Fibroblast of gingiva (primary cell): ENCODE results near the gene FRMD8.

ENCODE experiments used
- DNase-seq: peaks from one replicate; pipeline ENCODE4 v3.0.0-alpha.2; 2011; ENCODE audit warnings: low read depth

Gene FRMD8

DNA sequence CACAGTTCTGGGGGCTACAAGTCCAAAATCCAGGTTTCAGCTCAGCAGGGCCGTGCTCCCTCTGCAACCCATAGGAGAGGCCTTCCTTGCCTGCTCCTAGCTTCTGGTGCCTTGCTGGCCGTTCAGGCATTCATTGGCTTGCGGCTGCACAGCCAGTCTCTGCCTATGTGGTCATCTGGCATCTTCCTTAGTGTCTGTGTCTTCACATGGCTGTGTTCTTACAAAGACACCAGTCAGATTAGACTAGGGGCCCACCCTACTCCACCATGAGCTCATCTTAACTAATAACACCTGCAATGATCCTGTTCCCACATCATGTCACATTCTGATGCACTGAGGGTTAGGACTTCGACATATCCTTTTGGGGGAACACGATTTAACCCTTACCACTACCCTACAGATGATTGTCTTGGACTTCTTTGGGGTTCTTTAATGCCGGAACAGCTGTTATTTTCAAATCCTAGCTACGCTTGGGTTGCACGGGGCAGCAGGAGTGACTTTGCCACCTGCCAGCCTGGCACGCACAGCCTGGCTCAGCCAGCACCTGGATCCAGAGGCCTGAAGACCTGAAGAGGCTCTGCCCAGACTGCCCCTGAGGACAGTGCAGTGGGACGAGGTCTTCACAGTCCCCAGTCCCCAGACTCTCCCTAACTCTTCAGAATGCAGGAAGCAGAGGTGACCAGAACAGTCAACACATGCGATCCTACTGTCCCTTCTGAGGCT is 28.5 kb downstream of the FRMD8 start:
- peak; percentile 63 for DNase-seq

DNA sequence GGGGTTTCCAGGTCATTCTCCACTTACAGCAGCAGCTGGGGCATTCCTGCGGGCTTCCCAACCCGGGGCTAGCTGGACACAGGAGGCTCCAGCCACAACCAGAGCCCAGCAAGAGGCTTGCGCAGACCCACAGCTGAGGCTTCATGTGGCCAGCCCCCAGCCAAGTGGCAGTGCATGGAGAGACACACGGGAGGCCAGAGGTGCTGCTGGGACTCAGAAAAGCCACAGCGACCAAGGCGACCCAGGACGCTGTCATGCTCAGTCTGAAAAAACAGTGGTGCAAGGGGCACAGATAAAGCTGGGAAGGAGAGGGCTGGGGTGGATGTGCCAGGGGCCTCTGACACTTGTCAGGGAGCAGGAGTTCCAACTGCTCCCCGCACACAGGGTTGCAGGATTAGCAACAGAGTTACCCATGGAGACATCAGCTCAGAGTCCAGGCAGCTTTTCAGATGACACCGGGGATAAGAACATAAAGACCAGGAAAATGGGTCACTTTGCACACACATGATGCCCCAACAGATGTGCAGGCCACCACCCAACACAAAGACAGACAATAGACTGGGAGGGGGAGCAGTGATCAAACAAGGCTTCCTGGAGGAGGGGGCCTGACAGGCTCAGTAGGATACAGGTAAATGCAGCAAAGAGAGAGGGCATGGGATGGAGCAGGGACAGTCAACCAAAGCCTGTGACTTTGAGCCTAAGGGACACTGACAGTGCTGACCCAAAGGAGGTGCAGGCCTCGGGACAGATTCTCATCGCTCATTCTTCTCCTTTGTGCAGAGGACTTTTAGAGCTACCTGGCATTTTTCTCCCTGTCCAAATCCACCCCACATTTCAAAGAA is 29.3 kb downstream of the FRMD8 start:
- no peak for DNase-seq

DNA sequence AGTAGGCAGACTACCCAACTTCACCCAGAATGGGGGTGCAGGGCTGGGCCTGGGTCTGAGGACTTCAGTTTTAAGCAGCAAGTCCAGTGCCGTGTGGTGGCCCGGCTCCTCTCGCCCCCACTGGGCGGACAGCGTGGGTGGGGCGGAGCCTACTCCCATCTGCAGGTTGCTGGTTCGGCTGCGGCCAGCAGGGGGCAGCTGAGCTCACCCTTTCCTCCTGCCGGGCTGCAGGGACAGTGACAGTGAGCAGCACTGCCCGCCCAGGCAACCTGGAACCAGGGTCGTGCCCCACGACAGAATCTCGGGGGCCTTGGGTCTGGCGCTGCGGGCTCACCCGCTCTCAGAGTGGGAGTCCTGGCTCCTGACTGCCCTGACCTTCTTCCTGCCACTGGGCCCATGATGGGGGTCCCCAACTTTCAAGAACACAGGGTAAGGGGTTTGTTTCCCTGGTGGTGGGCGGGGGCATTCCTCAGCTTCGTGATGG is 29.9 kb downstream of the FRMD8 start:
- peak; percentile 77 for DNase-seq

DNA sequence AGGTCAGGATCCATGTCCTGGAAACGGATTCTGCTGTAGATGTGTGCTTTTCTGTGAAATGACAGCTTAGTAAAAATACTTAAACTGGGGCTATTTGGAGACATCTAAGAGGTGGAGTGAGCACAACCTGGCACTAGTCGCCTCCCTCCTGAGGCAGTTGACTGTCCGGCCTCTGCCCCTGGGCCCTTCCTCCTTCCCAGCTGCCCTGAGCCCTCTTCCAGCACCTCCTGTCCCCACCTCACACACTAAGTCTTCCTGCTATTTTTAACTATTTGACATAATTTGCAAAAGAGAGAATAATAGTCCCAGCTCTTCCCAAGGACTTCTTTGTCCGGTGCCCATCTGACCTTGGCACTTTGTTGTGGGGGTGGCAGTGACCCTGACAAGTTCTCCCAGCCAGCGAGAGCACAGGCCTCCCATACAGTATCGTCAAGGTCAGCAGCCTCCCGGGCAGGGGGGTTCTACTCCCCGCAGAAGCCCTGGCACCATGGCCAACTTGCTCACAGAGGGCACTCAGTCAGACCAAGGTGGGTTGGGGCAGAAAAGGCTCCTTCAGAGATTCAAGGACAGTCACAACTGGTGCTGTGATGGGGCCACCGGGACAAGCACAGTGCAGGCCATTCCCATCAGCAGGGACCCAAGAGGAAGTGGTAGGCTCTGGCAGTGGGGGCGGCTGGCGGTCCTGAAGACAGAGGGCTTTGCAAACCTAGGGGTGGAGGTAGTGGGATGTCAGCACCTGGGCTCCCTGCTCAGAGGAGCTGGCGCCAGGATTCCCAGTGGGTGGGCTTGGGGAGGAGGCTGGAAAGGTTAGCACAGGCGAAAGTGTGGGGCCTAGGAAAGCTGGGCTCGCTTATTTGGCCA is 30.6 kb downstream of the FRMD8 start:
- DNase-seq, result peak; percentile 27

DNA sequence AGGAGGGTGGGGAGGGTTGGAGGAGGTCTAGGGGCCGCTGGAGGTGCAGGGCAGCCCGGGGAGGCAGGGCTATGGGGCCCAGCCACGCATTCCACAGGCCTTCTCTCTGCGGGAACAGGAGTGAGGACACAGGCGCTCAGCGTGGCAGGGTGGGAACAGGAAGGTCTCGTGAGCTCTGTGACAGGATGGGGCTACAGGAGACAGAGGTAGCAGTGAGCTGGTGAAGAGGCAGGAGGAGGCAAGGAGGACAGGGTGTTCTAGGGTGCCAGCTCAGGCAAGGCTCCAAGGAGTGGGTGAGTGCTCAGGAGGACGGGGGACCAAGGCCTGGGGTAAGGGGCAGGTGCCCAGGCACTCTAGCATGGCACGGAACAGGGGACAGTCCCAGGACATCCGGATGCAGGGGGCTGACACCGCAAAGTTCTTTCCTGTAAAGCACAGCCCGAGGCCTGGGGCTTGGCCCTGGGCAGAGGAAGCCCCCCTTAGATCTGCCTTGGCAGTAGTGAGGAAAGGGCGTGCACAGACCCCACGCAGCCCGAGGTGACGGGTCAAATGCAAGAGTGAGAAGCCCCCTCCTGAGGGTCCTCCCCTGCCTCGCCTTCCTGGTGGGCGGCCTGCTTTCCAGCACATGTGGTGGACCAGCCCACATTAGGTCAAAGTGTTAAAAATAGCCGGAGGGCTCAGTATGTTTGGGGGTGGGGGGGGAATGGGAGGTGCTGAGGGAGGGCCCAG is 31.4 kb downstream of the FRMD8 start:
- peak; percentile 42 for DNase-seq

DNA sequence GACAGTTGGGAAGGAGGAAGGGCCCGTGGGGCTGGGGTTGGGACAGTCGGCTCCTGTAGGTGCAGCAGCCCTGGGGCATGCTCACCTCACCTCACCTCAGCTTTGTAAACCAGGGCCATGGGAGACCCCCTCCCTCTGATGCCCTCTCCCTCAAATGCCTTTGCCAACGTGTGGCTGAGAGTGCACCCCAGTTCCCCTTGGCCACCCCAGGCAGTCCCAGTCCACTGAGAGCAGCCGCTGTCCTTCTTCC is 31.9 kb downstream of the FRMD8 start:
- no peak for DNase-seq

DNA sequence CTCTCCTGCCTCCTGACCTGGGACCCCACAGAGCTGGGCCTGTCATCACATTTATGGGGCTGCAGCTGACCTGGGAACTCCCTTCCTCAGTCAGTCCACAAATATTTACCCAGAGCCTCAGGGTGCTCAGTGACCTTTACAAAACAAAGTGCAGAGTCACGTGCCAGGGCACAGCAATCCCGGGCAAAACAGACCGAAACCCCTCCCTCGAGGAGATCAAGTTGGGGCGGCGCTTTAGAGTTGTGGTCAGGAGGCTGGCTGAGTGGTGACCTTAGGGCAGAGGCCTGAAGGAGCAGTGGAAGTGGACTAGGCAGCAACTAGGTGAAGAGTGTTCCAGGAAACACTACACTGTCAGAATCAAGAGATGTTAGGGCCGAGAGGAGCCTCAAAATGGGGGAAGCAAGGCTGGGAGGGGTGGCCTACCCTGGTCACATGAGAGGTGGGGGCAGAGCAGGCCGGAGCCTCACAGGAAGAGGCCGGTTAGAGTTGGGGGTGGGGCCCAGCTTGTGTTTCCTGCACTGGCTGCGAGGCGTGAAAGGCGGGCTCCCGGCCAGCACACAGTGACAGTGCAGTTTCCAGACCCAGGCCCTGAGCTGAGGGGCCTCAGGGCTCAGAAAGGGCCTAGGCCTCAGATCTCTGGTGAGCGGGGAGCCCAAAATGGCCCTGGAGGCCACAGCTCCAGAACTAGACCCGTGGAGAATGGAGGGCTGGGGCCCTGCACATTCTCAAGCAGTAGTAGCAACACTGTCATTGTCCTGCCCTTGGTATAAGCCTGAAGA is 32.4 kb downstream of the FRMD8 start:
- peak; percentile 99 for DNase-seq

DNA sequence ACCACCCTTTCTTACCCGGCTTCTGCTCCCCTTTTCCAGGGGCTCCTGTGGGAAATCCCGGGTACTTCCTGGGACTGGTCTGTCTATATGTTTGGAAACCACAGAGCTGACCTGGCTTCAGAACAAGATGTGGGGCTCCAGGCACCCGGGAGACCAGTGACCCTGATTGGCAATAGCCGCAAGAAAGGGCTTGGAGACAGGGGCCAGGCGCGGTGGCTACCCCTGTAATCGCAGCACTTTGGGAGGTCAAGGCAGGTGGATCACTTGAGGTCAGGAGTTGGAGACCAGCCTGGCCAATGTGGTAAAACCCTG is 33.0 kb downstream of the FRMD8 start:
- no peak for DNase-seq

DNA sequence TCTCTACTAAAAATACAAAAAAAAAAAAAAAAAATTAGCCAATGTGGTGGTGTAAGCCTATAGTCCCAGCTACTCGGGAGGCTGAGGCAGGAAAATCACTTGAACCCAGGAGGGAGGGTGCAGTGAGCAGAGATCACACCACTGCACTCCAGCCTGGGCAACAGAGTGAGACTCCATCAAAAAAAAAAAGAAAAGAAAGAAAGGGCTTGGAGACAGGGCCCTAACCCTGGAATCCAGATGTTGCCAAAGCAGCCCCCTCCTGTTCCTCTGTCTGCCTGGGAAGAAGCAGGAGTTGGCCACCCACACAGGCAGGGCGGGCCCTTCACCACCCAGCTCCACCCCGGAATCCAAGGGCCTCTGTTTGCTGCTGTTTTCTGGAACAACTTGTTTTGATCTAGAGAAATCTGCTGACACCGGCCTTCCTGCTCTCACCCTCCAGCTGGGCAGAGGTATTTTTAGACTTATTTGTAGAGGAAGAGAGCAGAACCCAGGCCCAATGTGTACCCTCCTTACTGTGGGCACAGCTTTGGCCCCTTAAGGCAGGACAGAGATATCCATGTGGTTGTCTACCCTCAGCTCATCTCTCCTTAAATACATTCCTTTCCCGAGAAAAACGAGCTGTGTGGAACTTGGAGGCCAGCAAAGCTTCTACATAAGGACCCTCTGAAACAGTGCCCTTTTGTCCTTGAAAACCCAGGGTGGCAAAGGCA is 33.5 kb downstream of the FRMD8 start:
- DNase-seq, result peak; percentile 99

DNA sequence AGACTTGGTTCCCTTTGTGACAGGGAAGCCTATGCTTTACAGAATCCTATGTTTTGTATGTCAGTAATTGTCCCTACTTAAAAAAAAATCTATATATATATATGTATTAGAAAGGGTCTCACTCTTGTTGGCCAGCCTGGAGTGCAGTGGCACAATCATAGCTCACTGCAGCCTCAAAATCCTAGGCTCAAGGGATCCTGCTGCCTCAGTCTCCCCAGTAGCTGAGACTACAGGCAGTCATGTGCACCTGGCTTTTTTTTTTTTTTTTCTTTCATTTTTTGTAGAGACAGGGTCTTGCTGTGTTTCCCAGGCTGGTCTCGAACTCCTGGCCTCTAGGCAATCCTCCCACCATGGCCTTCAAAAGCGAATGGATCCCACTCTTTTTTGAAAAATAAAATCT is 34.1 kb downstream of the FRMD8 start:
- no peak for DNase-seq

DNA sequence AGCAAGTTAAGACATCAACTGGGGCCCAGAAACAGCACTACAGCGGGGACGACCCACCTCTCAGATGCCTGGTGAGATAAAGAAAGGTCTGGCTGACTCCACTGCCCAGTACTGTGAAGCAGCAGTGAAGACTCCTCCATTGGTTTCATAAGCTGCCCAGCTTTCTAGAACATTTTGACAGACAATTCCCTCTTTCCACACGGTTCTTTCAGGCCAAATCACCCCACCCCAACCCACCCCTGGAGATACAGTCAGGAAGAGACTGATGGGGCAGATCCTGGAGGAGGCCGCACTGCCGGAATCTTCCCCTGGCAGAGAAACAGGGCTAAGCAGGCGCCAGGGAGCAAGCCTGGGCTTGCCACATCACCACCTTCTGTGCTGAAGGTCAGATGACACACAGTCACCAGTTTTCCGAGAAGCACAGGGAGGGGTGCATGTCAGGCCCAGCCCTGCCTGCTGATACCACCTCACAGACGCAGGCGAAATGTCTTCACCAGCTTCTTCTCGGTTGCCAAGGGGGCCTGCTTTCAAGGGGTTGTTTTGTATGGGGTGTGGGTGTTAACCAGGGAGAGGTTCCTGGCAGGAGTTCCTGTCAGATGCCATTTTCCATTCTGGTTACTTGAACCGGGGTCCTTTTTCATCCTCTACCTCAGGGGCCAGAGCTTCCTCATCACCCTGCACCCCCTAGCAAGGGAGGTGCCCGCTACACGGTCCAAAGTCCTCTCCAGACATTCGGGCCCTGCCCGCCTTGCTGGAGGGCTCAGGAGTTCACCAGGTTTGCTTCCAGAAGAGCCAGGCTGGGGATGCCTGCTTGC is 34.7 kb downstream of the FRMD8 start:
- peak; percentile 100 for DNase-seq

DNA sequence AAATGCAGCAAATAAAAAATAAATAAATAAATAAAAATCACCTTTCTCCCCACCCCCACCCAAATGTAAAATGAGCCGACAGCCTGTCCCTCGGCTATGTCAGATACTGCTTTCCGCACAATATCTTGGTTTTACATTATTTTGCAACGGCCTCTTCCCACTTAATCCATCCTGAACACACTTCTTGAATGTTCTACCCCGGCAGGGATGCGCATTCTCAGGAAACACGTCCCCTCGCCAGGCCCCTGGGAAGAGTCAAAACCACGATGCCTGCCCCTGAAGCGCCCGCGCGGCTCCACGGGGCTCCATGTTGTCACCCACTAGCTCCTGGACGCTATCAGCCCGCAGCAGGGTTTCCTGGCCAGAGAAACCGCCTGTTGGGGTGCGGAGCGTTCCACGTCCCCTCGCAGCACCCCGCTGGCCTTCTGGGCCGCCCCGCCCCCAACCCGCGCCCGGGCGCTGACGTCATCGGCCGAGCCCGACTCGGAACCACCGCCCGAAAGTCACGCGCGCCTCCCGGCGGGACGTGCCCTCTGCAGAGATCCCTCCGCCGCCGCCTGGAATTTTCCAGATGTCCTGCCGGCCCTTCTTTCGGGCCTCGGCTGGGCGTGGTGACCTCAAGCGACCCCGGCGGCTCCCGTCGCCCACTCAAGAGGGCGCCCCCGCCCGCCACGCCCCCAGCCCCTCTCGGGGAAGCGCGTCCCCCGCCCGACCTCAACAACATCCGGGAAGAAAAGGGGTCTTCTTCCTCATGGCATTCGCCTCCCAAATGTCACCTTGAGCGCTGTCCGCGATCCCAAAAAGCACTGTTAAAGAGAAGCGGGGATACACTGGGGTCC is 35.6 kb downstream of the FRMD8 start:
- peak; percentile 99 for DNase-seq

DNA sequence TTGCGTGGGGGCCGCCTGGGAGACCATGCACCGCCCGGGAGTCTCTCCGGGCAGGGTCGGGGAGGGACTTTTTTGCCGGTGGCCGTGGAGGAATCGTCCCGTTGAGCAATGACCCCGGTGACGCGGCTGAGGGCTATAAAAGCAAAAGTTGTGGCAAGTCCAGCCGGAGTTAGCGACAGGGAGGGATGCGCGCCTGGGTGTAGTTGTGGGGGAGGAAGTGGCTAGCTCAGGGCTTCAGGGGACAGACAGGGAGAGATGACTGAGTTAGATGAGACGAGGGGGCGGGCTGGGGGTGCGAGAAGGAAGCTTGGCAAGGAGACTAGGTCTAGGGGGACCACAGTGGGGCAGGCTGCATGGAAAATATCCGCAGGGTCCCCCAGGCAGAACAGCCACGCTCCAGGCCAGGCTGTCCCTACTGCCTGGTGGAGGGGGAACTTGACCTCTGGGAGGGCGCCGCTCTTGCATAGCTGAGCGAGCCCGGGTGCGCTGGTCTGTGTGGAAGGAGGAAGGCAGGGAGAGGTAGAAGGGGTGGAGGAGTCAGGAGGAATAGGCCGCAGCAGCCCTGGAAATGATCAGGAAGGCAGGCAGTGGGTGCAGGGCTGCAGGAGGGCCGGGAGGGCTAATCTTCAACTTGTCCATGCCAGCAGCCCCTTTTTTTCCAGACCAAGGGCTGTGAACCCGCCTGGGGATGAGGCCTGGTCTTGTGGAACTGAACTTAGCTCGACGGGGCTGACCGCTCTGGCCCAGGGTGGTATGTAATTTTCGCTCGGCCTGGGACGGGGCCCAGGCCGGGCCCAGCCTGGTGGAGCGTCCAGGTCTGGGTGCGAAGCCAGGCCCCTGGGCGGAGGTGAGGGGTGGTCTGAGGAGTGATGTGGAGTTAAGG is 36.4 kb downstream of the FRMD8 start, which contains the start of gene NEAT1:
NEAT1 (plus strand) TSS at position 166 of the 883 bp plus-strand sequence.
- peak; percentile 96 for DNase-seq

DNA sequence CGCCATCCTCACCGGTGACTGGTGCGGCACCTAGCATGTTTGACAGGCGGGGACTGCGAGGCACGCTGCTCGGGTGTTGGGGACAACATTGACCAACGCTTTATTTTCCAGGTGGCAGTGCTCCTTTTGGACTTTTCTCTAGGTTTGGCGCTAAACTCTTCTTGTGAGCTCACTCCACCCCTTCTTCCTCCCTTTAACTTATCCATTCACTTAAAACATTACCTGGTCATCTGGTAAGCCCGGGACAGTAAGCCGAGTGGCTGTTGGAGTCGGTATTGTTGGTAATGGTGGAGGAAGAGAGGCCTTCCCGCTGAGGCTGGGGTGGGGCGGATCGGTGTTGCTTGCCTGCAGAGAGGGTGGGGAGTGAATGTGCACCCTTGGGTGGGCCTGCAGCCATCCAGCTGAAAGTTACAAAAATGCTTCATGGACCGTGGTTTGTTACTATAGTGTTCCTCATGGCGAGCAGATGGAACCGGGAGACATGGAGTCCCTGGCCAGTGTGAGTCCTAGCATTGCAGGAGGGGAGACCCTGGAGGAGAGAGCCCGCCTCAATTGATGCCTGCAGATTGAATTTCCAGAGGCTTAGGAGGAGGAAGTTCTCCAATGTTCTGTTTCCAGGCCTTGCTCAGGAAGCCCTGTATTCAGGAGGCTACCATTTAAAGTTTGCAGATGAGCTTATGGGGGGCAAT is 37.2 kb downstream of the FRMD8 start:
- peak; percentile 38 for DNase-seq

DNA sequence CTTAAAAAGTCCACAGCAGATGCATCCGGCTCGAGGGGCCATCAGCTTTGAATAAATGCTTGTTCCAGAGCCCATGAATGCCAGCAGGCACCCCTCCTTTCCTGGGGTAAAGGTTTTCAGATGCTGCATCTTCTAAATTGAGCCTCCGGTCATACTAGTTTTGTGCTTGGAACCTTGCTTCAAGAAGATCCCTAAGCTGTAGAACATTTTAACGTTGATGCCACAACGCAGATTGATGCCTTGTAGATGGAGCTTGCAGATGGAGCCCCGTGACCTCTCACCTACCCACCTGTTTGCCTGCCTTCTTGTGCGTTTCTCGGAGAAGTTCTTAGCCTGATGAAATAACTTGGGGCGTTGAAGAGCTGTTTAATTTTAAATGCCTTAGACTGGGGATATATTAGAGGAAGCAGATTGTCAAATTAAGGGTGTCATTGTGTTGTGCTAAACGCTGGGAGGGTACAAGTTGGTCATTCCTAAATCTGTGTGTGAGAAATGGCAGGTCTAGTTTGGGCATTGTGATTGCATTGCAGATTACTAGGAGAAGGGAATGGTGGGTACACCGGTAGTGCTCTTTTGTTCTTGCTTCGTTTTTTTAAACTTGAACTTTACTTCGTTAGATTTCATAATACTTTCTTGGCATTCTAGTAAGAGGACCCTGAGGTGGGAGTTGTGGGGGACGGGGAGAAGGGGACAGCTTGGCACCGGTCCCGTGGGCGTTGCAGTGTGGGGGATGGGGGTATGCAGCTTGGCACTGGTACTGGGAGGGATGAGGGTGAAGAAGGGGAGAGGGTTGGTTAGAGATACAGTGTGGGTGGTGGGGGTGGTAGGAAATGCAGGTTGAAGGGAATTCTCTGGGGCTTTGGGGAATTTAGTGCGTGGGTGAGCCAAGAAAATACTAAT is 38.0 kb downstream of the FRMD8 start:
- DNase-seq, result peak; percentile 60
